Islet of Langerhans (tissue), 1 donor: Measurements from ENCODE around the gene HOXC5.

Experiments used
- FAIRE-seq: peaks from one replicate; lab custom pipeline; 2011; peaks lifted over from hg19 to GRCh38; lab: Jason Lieb, UNC

Gene HOXC5

GRCh38 chr12:54047160-54047963, 14.5 kb downstream of the HOXC5 start:
- no peak for FAIRE-seq

GRCh38 chr12:54047964-54048303, 15.1 kb downstream of the HOXC5 start:
- FAIRE-seq: no peak

- FAIRE-seq: no peak
Observed at GRCh38 chr12:54048406-54049093, 15.7 kb downstream of the HOXC5 start.

GRCh38 chr12:54049108-54049507, 16.3 kb downstream of the HOXC5 start:
- no peak for FAIRE-seq

- FAIRE-seq: no peak
Observed at GRCh38 chr12:54050482-54050810, 17.6 kb downstream of the HOXC5 start.

- FAIRE-seq: no peak
Observed at GRCh38 chr12:54051026-54051842, 18.4 kb downstream of the HOXC5 start.

- FAIRE-seq: no peak
Observed at GRCh38 chr12:54051874-54052437, 19.1 kb downstream of the HOXC5 start.

- FAIRE-seq: no peak
Observed at GRCh38 chr12:54052438-54053002, 19.7 kb downstream of the HOXC5 start.

- no peak for FAIRE-seq
Observed at GRCh38 chr12:54053003-54053750, 20.3 kb downstream of the HOXC5 start.

GRCh38 chr12:54053751-54054741, 21.2 kb downstream of the HOXC5 start, which contains the start of gene HOXC4:
TSS of gene HOXC4 (plus strand) at chr12:54053835. CDS start at chr12:54053923, 88 bp downstream.
- FAIRE-seq: no peak

GRCh38 chr12:54054742-54055194, 21.9 kb downstream of the HOXC5 start:
- FAIRE-seq: no peak

GRCh38 chr12:54055552-54055951, 22.7 kb downstream of the HOXC5 start:
- no peak for FAIRE-seq

GRCh38 chr12:54056110-54056509, 23.3 kb downstream of the HOXC5 start:
- FAIRE-seq: no peak

GRCh38 chr12:54058128-54058768, 25.4 kb downstream of the HOXC5 start:
- no peak for FAIRE-seq

- no peak for FAIRE-seq
Observed at GRCh38 chr12:54059668-54060067, 26.8 kb downstream of the HOXC5 start.

- no peak for FAIRE-seq
Observed at GRCh38 chr12:54060174-54060974, 27.5 kb downstream of the HOXC5 start.

- FAIRE-seq: no peak
Observed at GRCh38 chr12:54060975-54061778, 28.3 kb downstream of the HOXC5 start.

GRCh38 chr12:54065677-54066076, 32.8 kb downstream of the HOXC5 start:
- no peak for FAIRE-seq
